ENCODE measurements around the gene TMEM135.
"Not testable (repeated sequence)": the region's sequence is repeated elsewhere in the genome, so short reads cannot be mapped to it uniquely, and the experiment has no call there.

TMEM135 gene

GRCh38 chr11:86996953-86997570 lies 40.7 kb upstream of the TMEM135 start:
- H3K4me3 ChIP-seq (ENCODE audit: control insufficient read depth, low read depth, low read length): no peak overlapping the region
- no peak for TF ChIP-seq CTCF (conservative IDR thresholded peaks at IDR 0.05; ENCODE audit: control insufficient read depth, insufficient read depth, low read depth, low read length)
- DNase-seq (ENCODE audit: low read depth): no peak

- no peak for DNase-seq (ENCODE audit: low read depth)
- no peak for TF ChIP-seq CTCF (conservative IDR thresholded peaks at IDR 0.05; ENCODE audit: control insufficient read depth, insufficient read depth, low read depth, low read length)
- no peak overlapping the region for H3K4me3 ChIP-seq (ENCODE audit: control insufficient read depth, low read depth, low read length)
Measured at GRCh38 chr11:86999388-86999787, 38.3 kb upstream of the TMEM135 start.

GRCh38 chr11:86999859-87000753 lies 37.6 kb upstream of the TMEM135 start:
- no peak for DNase-seq (ENCODE audit: low read depth)
- no peak for TF ChIP-seq CTCF (conservative IDR thresholded peaks at IDR 0.05; ENCODE audit: control insufficient read depth, insufficient read depth, low read depth, low read length)
- H3K4me3 ChIP-seq (ENCODE audit: control insufficient read depth, low read depth, low read length): no peak overlapping the region

- DNase-seq (ENCODE audit: low read depth): no peak
- no peak for TF ChIP-seq CTCF (conservative IDR thresholded peaks at IDR 0.05; ENCODE audit: control insufficient read depth, insufficient read depth, low read depth, low read length)
- no peak overlapping the region for H3K4me3 ChIP-seq (ENCODE audit: control insufficient read depth, low read depth, low read length)
Measured at GRCh38 chr11:87002918-87003317, 34.8 kb upstream of the TMEM135 start.

- not testable (repeated sequence) for H3K4me3 ChIP-seq (ENCODE audit: control insufficient read depth, low read depth, low read length); DNase-seq (ENCODE audit: low read depth)
Measured at GRCh38 chr11:87004281-87004680, 33.5 kb upstream of the TMEM135 start.

- H3K4me3 ChIP-seq (ENCODE audit: control insufficient read depth, low read depth, low read length): no peak overlapping the region
- DNase-seq (ENCODE audit: low read depth): no peak
- no peak for TF ChIP-seq CTCF (conservative IDR thresholded peaks at IDR 0.05; ENCODE audit: control insufficient read depth, insufficient read depth, low read depth, low read length)
Measured at GRCh38 chr11:87005569-87005921, 32.2 kb upstream of the TMEM135 start.

- no peak for TF ChIP-seq CTCF (conservative IDR thresholded peaks at IDR 0.05; ENCODE audit: control insufficient read depth, insufficient read depth, low read depth, low read length)
- no peak for DNase-seq (ENCODE audit: low read depth)
- H3K4me3 ChIP-seq (ENCODE audit: control insufficient read depth, low read depth, low read length): no peak overlapping the region
Measured at GRCh38 chr11:87006035-87006434, 31.7 kb upstream of the TMEM135 start.

Data from fibroblast of mammary gland (primary cell).